Dendritic cell treated with granulocyte-macrophage colony-stimulating factor and Interleukin-4, amounts not matched to agents 40 ng/mL and 50 ng/mL, for 4 days (primary cell): ENCODE results near the gene CLSTN1.

Experiments
- H3K27ac Mint-ChIP-seq: one replicate; pipeline ENCODE4 v1.8.0; 2022; ENCODE audit warnings: mild to moderate bottlenecking, mixed read lengths
- H3K27me3 Mint-ChIP-seq: one replicate; pipeline ENCODE4 v1.8.0; 2022; ENCODE audit warnings: mild to moderate bottlenecking, mixed read lengths
- H3K36me3 Mint-ChIP-seq: one replicate; pipeline ENCODE4 v1.8.0; 2022; ENCODE audit warnings: low read depth, mixed read lengths
- H3K4me1 Mint-ChIP-seq: one replicate; pipeline ENCODE4 v1.8.0; 2022; ENCODE audit warnings: low read depth, mixed read lengths
- H3K4me3 Mint-ChIP-seq: one replicate; pipeline ENCODE4 v1.8.0; 2022; ENCODE audit warnings: mild to moderate bottlenecking, moderate library complexity, mixed read lengths
- H3K9me3 Mint-ChIP-seq: one replicate; pipeline ENCODE4 v1.8.0; 2022; ENCODE audit warnings: mixed read lengths
- intact Hi-C: fragments of 100-400 bp; cut with micrococcal nuclease; formaldehyde crosslinking; loops from one replicate; pipeline ENCODE4 v1.15.0; 2022

The CLSTN1 gene

GRCh38 chr1:9737057-9737456 is 86.7 kb downstream of the CLSTN1 start:
- H3K36me3 Mint-ChIP-seq, result peaks cover 91% of the 10 kb centered on the region
- no peak overlapping the region for H3K4me3 Mint-ChIP-seq
- H3K9me3 Mint-ChIP-seq, result no peaks in the 10 kb centered on the region
- H3K4me1 Mint-ChIP-seq, result peaks cover 13% of the 10 kb centered on the region
- intact Hi-C loops, result no loop called here
- no peaks in the 10 kb centered on the region for H3K27me3 Mint-ChIP-seq
- H3K27ac Mint-ChIP-seq, result peak overlapping the region; percentile 22

GRCh38 chr1:9736241-9736640 is 87.5 kb downstream of the CLSTN1 start:
- peaks cover 91% of the 10 kb centered on the region for H3K36me3 Mint-ChIP-seq
- no peaks in the 10 kb centered on the region for H3K27me3 Mint-ChIP-seq
- H3K4me1 Mint-ChIP-seq, result peaks cover 21% of the 10 kb centered on the region
- H3K4me3 Mint-ChIP-seq, result no peak overlapping the region
- no peak overlapping the region for H3K27ac Mint-ChIP-seq
- intact Hi-C loops, result no loop called here
- no peaks in the 10 kb centered on the region for H3K9me3 Mint-ChIP-seq

GRCh38 chr1:9735800-9736199 is 88.0 kb downstream of the CLSTN1 start:
- Mint-ChIP-seq H3K27ac (no peak overlapping the region), H3K36me3 (peaks cover 91% of the 10 kb centered on the region), H3K9me3 (no peaks in the 10 kb centered on the region), H3K4me1 (peaks cover 25% of the 10 kb centered on the region), H3K4me3 (no peak overlapping the region), H3K27me3 (no peaks in the 10 kb centered on the region)
- intact Hi-C loops, result no loop called here

GRCh38 chr1:9733160-9733789 is 90.5 kb downstream of the CLSTN1 start:
- intact Hi-C loops, result no loop called here
- H3K36me3 Mint-ChIP-seq, result peaks cover 98% of the 10 kb centered on the region
- H3K9me3 Mint-ChIP-seq, result no peaks in the 10 kb centered on the region
- H3K4me3 Mint-ChIP-seq, result no peak overlapping the region
- no peak overlapping the region for H3K27ac Mint-ChIP-seq
- H3K4me1 Mint-ChIP-seq, result peaks cover 49% of the 10 kb centered on the region
- H3K27me3 Mint-ChIP-seq, result no peaks in the 10 kb centered on the region

GRCh38 chr1:9732123-9732971 is 91.4 kb downstream of the CLSTN1 start:
- H3K4me3 Mint-ChIP-seq, result no peak overlapping the region
- peaks cover 43% of the 10 kb centered on the region for H3K4me1 Mint-ChIP-seq
- intact Hi-C loops, result no loop called here

GRCh38 chr1:9731561-9731960 is 92.2 kb downstream of the CLSTN1 start:
- Mint-ChIP-seq H3K4me3 (no peak overlapping the region), H3K27me3 (no peaks in the 10 kb centered on the region), H3K36me3 (peaks cover 100% of the 10 kb centered on the region), H3K4me1 (peaks cover 37% of the 10 kb centered on the region), H3K9me3 (no peaks in the 10 kb centered on the region), H3K27ac (peak overlapping the region; percentile 65)
- intact Hi-C loops, result no loop called here

More at GRCh38 chr1:9732123-9732971, 91.4 kb downstream of the CLSTN1 start:
- Mint-ChIP-seq H3K27ac (peak overlapping the region; percentile 65), H3K9me3 (no peaks in the 10 kb centered on the region), H3K27me3 (no peaks in the 10 kb centered on the region), H3K36me3 (peaks cover 100% of the 10 kb centered on the region)

- Mint-ChIP-seq H3K27me3 (no peaks in the 10 kb centered on the region), H3K4me3 (no peak overlapping the region), H3K9me3 (no peaks in the 10 kb centered on the region)
Measured at GRCh38 chr1:9731051-9731537, 92.7 kb downstream of the CLSTN1 start.

GRCh38 chr1:9730096-9730901 is 93.5 kb downstream of the CLSTN1 start:
- Mint-ChIP-seq H3K36me3 (peaks cover 97% of the 10 kb centered on the region), H3K4me1 (peaks cover 37% of the 10 kb centered on the region), H3K9me3 (no peaks in the 10 kb centered on the region), H3K27ac (peak overlapping the region; percentile 65), H3K27me3 (no peaks in the 10 kb centered on the region), H3K4me3 (no peak overlapping the region)
- intact Hi-C loops, result no loop called here

More at GRCh38 chr1:9731051-9731537, 92.7 kb downstream of the CLSTN1 start:
- Mint-ChIP-seq H3K36me3 (peaks cover 100% of the 10 kb centered on the region), H3K27ac (peak overlapping the region; percentile 65), H3K4me1 (peaks cover 37% of the 10 kb centered on the region)
- intact Hi-C loops, result no loop called here

- H3K4me3 Mint-ChIP-seq, result no peak overlapping the region
- peaks cover 97% of the 10 kb centered on the region for H3K36me3 Mint-ChIP-seq
- H3K4me1 Mint-ChIP-seq, result peaks cover 42% of the 10 kb centered on the region
- no peaks in the 10 kb centered on the region for H3K9me3 Mint-ChIP-seq
- H3K27me3 Mint-ChIP-seq, result no peaks in the 10 kb centered on the region
- intact Hi-C loops, result no loop called here
- H3K27ac Mint-ChIP-seq, result no peak overlapping the region
Measured at GRCh38 chr1:9729523-9729922, 94.2 kb downstream of the CLSTN1 start.

- peaks cover under 1% of the 10 kb centered on the region for H3K9me3 Mint-ChIP-seq
- intact Hi-C loops, result no loop called here
- peaks cover 48% of the 10 kb centered on the region for H3K4me1 Mint-ChIP-seq
- H3K36me3 Mint-ChIP-seq, result peaks cover 97% of the 10 kb centered on the region
- H3K4me3 Mint-ChIP-seq, result no peak overlapping the region
- H3K27ac Mint-ChIP-seq, result peak overlapping the region; percentile 54
- H3K27me3 Mint-ChIP-seq, result no peaks in the 10 kb centered on the region
Measured at GRCh38 chr1:9728451-9729295, 95.1 kb downstream of the CLSTN1 start.

- Mint-ChIP-seq H3K36me3 (peaks cover 97% of the 10 kb centered on the region), H3K27me3 (no peaks in the 10 kb centered on the region), H3K4me1 (peaks cover 48% of the 10 kb centered on the region), H3K4me3 (no peak overlapping the region), H3K9me3 (peaks cover 11% of the 10 kb centered on the region), H3K27ac (no peak overlapping the region)
- intact Hi-C loops, result no loop called here
Measured at GRCh38 chr1:9726905-9727595, 96.7 kb downstream of the CLSTN1 start.

GRCh38 chr1:9726406-9726805 is 97.4 kb downstream of the CLSTN1 start:
- Mint-ChIP-seq H3K4me3 (no peak overlapping the region), H3K27ac (no peak overlapping the region)
- intact Hi-C loops, result no loop called here

More at GRCh38 chr1:9726406-9726805, 97.4 kb downstream of the CLSTN1 start:
- peaks cover 11% of the 10 kb centered on the region for H3K9me3 Mint-ChIP-seq
- peaks cover 43% of the 10 kb centered on the region for H3K4me1 Mint-ChIP-seq
- H3K27me3 Mint-ChIP-seq, result no peaks in the 10 kb centered on the region
- H3K36me3 Mint-ChIP-seq, result peaks cover 97% of the 10 kb centered on the region
